Stimulated activated CD4-positive, alpha-beta T cell treated with anti-CD3 and anti-CD28 coated beads, Interleukin-15, amount 100 ng/mL, for 24 hours (primary cell): ENCODE measurements around the gene CD81.
A peak's percentile ranks its signal among the peaks of the same experiment; 100 is the strongest.

ENCODE experiments used
- DNase-seq: peaks from one replicate; pipeline ENCODE4 v3.0.0-alpha.2; 2020

Gene CD81

DNA sequence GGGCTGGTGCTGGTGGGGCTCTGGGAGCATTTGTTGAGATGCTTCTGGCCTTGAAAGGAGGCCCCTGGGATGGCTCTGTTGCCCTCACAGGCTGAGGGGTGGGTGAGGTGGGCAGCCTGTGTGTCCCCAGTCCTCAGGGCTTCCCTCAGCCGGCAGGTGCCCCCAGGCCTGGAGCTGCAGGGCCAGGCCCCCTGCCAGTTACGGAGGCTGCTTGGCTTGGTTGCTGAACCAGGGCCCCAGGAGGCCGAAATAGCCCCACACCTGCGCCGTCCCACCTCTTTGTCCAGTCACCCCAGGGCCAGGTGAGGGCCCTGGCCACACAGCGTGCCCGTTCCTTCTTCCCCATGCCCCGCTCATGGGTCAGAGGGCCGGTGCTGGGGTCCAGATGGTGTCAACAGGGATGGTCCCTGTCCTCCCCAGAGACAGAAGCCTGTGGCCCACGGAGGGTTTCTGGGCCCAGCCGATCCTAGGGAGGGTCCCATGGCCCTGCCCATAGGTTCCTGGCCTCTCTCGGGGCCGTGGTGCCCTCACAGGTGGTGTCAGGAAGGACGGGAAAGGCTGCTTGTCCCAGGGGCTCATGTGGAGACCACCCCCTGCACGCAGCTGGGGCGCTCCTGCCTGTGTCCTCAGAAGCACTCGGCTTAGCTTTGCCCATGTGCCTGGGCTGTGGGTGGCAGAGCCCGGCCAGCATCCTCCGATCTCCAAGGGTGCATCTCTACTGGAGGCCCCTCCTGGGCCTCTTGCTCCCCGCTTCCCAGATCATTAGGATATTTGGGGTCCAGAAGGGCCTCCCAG, 14.3 kb downstream of the CD81 start:
- DNase-seq: no peak

- no peak for DNase-seq
Measured at GRCh38 chr11:2392241-2392959, 15.3 kb downstream of the CD81 start.

GRCh38 chr11:2393111-2393868, 16.2 kb downstream of the CD81 start:
- no peak for DNase-seq

- DNase-seq: no peak
Measured at GRCh38 chr11:2393941-2394817, 17.1 kb downstream of the CD81 start.

- no peak for DNase-seq
Measured at GRCh38 chr11:2394818-2395105, 17.7 kb downstream of the CD81 start.

GRCh38 chr11:2395211-2395730, 18.2 kb downstream of the CD81 start:
- DNase-seq: no peak

GRCh38 chr11:2395856-2396255, 18.7 kb downstream of the CD81 start:
- DNase-seq: no peak

- DNase-seq: no peak
Measured at GRCh38 chr11:2396471-2396870, 19.4 kb downstream of the CD81 start.

- no peak for DNase-seq
Measured at GRCh38 chr11:2397005-2397404, 19.9 kb downstream of the CD81 start.

DNA sequence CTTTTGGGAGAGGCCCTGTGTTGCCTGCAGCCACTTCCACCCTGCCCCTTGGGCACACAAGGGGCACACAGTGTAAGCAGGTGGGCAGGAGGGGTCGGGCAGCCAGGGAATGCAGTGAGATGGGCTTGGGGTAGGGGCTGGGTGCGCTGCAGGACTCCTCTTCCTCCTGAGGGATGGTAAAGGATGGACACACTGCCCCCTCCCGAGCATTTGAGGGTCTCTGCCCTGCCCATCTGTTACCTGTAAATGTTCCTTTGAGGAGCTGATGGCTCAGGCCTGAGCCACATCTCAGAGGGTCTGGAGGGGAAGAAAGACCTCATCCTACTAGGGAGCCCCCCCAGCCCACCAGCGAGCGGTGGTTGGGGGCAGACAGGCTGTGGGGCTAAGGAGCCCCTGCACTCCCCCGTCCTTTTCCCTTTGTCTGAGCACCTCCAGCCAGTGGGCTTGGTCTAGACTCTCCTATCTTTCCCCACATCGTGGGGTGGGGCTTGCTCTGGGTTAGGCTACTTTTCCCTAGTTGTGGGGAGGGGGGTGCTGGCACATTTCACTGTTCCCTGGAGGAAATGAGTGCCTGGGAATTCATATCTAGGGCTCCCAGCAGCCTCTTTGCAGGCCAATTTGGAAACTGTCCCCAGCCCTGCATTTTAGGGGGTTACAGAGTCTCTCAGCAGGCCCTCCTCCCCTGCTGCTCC, 21.7 kb downstream of the CD81 start:
- no peak for DNase-seq

- peak; percentile 31 for DNase-seq
Measured at GRCh38 chr11:2399488-2400068, 22.5 kb downstream of the CD81 start.

- DNase-seq: peak; percentile 99
Measured at GRCh38 chr11:2400069-2400761, 23.1 kb downstream of the CD81 start, which contains the start of gene TSSC4. TSS of gene TSSC4 (plus strand) at chr11:2400750. CDS start at chr11:2402634, 1,884 bp downstream.

- DNase-seq: no peak
Measured at GRCh38 chr11:2400762-2401435, 23.8 kb downstream of the CD81 start.

- DNase-seq: no peak
Measured at GRCh38 chr11:2401436-2401984, 24.4 kb downstream of the CD81 start.

GRCh38 chr11:2402106-2402505, 25.0 kb downstream of the CD81 start:
- DNase-seq: no peak

GRCh38 chr11:2402890-2403645, 26.0 kb downstream of the CD81 start:
- no peak for DNase-seq

DNA sequence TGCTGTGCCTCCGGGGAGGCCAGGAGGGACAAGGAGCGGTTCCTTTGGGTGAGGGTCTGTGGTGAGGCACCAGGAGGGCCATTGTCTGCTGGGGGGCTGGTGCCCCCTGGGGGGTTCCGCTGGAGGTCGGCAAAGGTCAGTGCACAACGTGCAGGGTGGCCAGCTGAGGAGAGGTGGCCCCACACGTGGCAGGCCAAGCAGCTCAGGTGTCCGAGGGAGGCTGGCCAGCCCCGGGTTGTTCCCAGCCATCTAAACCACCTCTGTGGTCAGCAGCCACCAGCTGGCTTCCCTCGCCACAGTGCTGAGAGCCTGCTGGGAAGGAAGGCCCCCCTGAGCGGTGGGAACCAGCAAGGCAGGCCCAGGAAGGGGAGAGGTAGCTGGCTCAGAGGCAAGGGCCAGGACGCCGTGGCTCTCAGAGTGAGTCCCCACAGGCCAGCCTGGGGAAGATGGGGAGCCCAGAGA, 27.7 kb downstream of the CD81 start:
- DNase-seq: no peak

DNA sequence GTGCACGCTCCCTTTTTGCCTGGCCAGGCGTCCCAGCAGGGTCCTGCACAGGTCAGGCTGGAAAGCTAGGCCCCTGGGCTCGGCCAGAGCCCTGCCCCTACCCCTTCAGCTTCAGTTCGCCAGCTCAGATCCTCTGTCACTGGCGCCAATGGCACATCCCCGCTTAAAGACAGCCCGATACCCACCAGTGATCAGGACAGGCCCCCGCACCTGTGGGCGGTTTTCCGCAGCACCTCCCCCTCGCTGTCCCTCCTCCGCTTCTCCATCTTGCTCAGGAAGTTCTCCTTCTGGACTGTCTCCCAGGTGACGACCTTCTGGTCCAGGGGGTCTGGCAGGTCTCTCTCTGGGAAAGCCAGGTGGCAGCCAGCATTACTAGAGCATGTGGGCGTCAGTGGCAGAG, 29.3 kb downstream of the CD81 start:
- DNase-seq: no peak

DNA sequence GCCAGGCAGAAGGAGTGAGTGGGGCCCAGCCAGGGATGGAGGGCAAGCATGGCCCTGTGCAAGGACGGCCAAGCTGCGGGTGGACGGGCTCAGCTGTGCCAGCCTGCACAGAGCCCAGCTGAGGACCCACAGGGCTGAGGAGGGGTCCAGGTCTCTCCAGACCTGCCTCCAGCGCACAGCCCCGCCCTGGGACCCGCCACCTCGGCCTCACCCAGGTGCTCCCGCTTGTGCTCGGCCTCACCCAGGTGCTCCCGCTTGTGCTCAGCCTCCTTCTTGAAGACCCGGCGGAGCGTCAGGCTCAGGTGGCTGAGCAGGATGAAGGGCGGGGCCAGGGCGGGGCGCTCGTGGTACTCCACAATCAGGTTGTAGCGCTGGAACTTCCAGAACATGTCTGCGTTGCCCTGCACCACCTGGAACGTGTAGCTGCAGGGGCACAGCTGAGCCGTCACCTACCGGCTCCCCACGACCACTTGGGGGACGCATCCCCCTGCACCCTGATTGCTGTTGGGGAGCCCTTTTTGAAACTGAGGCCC, 29.8 kb downstream of the CD81 start:
- DNase-seq: no peak
